B cell (primary cell): Measurements from ENCODE around the gene MED26. TPM values are rescaled to one million over a fixed set of nuclear protein-coding genes. Genes with fewer than 3 reads are reported as not detected.

Experiments
- ATAC-seq: fragments of 200-7000 bp; cut with Tn5 transposase; one replicate; pipeline ENCODE4 v1.10.0; 2021; ENCODE audit warnings: low read depth, mild to moderate bottlenecking, moderate number of reproducible peaks, moderate library complexity
- CTCF ChIA-PET: fragments of 350-600 bp; sonication (Branson Sonifier 250); formaldehyde crosslinking; loops from one replicate; lab custom pipeline; 2021; ENCODE audit warnings: antibody characterized with exemption, inconsistent platforms; lab: Charles Lee
- POLR2A ChIA-PET: fragments of 350-600 bp; sonication (Branson Sonifier 250); formaldehyde crosslinking; loops from one replicate; lab custom pipeline; 2021; ENCODE audit warnings: antibody characterized with exemption; lab: Charles Lee
- DNase-seq: peaks from one replicate; pipeline ENCODE4 v3.0.0; 2013
- H2AFZ ChIP-seq: 2 replicates; pipeline ENCODE4 v1.6.1; 2012; ENCODE audit warnings: mild to moderate bottlenecking, low read depth, low read length; ENCODE audit not compliant: insufficient read depth, poor library complexity, severe bottlenecking
- H3K27ac ChIP-seq, 2 donors: 1 replicate in 1 of 2; 2 replicates in 1 of 2; pipeline ENCODE4 v1.5.1; 2012 to 2013; ENCODE audit warnings: low read length in 2 of 2, mild to moderate bottlenecking in 2 of 2, moderate library complexity in 1 of 2
- H3K27me3 ChIP-seq, 4 experiments: fragments of 200-600 bp in 1 of 4; sonication (generic) in 1 of 4; replicated peaks in 1 of 4; 1 replicate in 2 of 4; 2 replicates in 2 of 4; pipeline versions ENCODE4 v1.6.1 to v1.7.0; 2013 to 2016; ENCODE audit warnings: low read length in 3 of 4, mild to moderate bottlenecking in 2 of 4, mixed read lengths in 1 of 4, moderate library complexity in 1 of 4; ENCODE audit not compliant: insufficient read depth in 4 of 4, control insufficient read depth in 3 of 4; ENCODE audit errors: control extremely low read depth in 1 of 4
- H3K36me3 ChIP-seq, 2 experiments: replicated peaks in 1 of 2; 1 replicate in 1 of 2; 2 replicates in 1 of 2; pipeline versions ENCODE4 v1.6.1 to v1.7.1; 2013; ENCODE audit warnings: low read length in 1 of 2; ENCODE audit not compliant: insufficient read depth in 2 of 2, control insufficient read depth in 1 of 2; ENCODE audit errors: control extremely low read depth in 1 of 2, extremely low read depth in 1 of 2
- H3K4me1 ChIP-seq, 2 donors: fragments of 200-600 bp in 1 of 2; sonication (generic) in 1 of 2; 1 replicate in 1 of 2; 2 replicates in 1 of 2; pipeline versions ENCODE4 v1.5.1 to v1.6.1; 2013 to 2017; ENCODE audit warnings: low read length in 2 of 2; ENCODE audit not compliant: control insufficient read depth in 2 of 2, insufficient read depth in 2 of 2
- H3K4me2 ChIP-seq: replicated peaks from 2 replicates; pipeline ENCODE3; 2012; ENCODE audit warnings: mild to moderate bottlenecking, low read depth, low read length; ENCODE audit not compliant: poor library complexity, severe bottlenecking
- H3K4me3 ChIP-seq, 5 experiments: fragments of 200-600 bp in 1 of 5; sonication (generic) in 1 of 5; 1 replicate in 3 of 5; 2 replicates in 2 of 5; pipeline versions ENCODE4 v1.5.1 to v1.7.0; 2011 to 2016; ENCODE audit warnings: low read length in 4 of 5, mild to moderate bottlenecking in 4 of 5, low read depth in 2 of 5, control low read depth in 1 of 5, moderate library complexity in 1 of 5; ENCODE audit not compliant: insufficient read depth in 1 of 5; ENCODE audit errors: control extremely low read depth in 1 of 5, extremely low read depth in 1 of 5
- H3K79me2 ChIP-seq: fragments of 200-600 bp; sonication (generic); one replicate; pipeline ENCODE4 v1.6.0; 2016; ENCODE audit warnings: low read length; ENCODE audit not compliant: control insufficient read depth, insufficient read depth
- H3K9ac ChIP-seq: fragments of 200-600 bp; sonication (generic); 2 replicates; pipeline ENCODE4 v1.6.1; 2017; ENCODE audit warnings: mild to moderate bottlenecking, low read length, moderate library complexity
- H3K9me3 ChIP-seq, 3 donors: one replicate each; pipeline versions ENCODE4 v1.6.1 to v1.7.1; 2013; ENCODE audit warnings: low read length in 2 of 3; ENCODE audit not compliant: control insufficient read depth in 2 of 3, insufficient read depth in 1 of 3; ENCODE audit errors: control extremely low read depth in 1 of 3
- H4K20me1 ChIP-seq: 2 replicates; pipeline ENCODE4 v1.6.0; 2012; ENCODE audit warnings: mild to moderate bottlenecking, low read length; ENCODE audit not compliant: insufficient read depth, control insufficient read depth, poor library complexity, severe bottlenecking
- H3K27ac Mint-ChIP-seq: one replicate; pipeline ENCODE4 v1.8.0; 2021; ENCODE audit warnings: mixed read lengths
- H3K27me3 Mint-ChIP-seq: one replicate; pipeline ENCODE4 v1.8.0; 2021; ENCODE audit warnings: mixed read lengths
- H3K4me1 Mint-ChIP-seq: one replicate; pipeline ENCODE4 v1.8.0; 2021; ENCODE audit warnings: mixed read lengths
- H3K4me3 Mint-ChIP-seq: one replicate; pipeline ENCODE4 v1.8.0; 2021; ENCODE audit warnings: mixed read lengths
- H3K9me3 Mint-ChIP-seq: one replicate; pipeline ENCODE4 v1.8.0; 2022; ENCODE audit warnings: mixed read lengths; ENCODE audit not compliant: insufficient read depth
- EZH2 ChIP-seq: IDR thresholded peaks from 2 replicates; pipeline ENCODE4 v1.6.1; 2012; ENCODE audit warnings: borderline replicate concordance, low read depth, mild to moderate bottlenecking, moderate library complexity, low read length; ENCODE audit not compliant: insufficient read depth, poor library complexity, severe bottlenecking
- WGBS: methylation state at CpG from one replicate; pipeline ENCODE4 v1.1.5; 2013; ENCODE audit warnings: missing lambda C conversion rate; ENCODE audit not compliant: insufficient coverage; 5-methylcytosine and 5-hydroxymethylcytosine counted together
- intact Hi-C: fragments of 100-400 bp; cut with micrococcal nuclease; formaldehyde crosslinking; loops from one replicate; pipeline ENCODE4 v1.10.0; 2022
- polyA minus RNA-seq: library from RNA; depleted of rRNA, polyadenylated mRNA; stranded (reverse); fragments of >200 nt; gene quantifications from 2 replicates; pipeline ENCODE4 v1.2.3, GENCODE V29; 2012
- polyA plus RNA-seq: library from polyadenylated mRNA; depleted of rRNA; stranded (reverse); fragments of >200 nt; gene quantifications from 2 replicates; pipeline ENCODE4 v1.2.3, GENCODE V29; 2012
- total RNA-seq, 2 donors: library from RNA; stranded (reverse); fragments of 120-200 nt in 1 of 2; gene quantifications; 1 replicate in 1 of 2; 2 replicates in 1 of 2; pipeline versions ENCODE4 v1.2.3 to v1.2.4, GENCODE V29; 2013 to 2022
- TF ChIP-seq, protein P1 (sequence below): fragments of 200-600 bp; IDR thresholded peaks from one replicate; pipeline ENCODE4 v1.8.0; 2022; ENCODE audit warnings: antibody characterized with exemption, mild to moderate bottlenecking

The MED26 gene
- total RNA-seq (32.2 and 33.6 TPM in 2 replicates), polyA plus RNA-seq (15.6 and 21.0 TPM in 2 replicates), polyA minus RNA-seq (31.7 and 42.4 TPM in 2 replicates)
- total RNA-seq (2013): 12.9 TPM

- Mint-ChIP-seq H3K9me3 (no peaks in the 10 kb centered on the region), H3K4me3 (peak within 1 kb of the TSS; percentile 97), H3K27me3 (no peaks in the 10 kb centered on the region), H3K4me1 (peaks cover 53% of the 10 kb centered on the region), H3K27ac (peak within 1 kb of the TSS; percentile 98)
- peak within 1 kb of the TSS; percentile 96 for H2AFZ ChIP-seq
- H3K79me2 ChIP-seq: peaks cover 68% of the 10 kb centered on the region
- peaks cover 23 to 27% of the 10 kb centered on the region in 2 donors for H3K4me1 ChIP-seq
- peak within 1 kb of the TSS; percentile 95 for H3K9ac ChIP-seq
- peaks cover 0 to 40% of the 10 kb centered on the region in 2 experiments for H3K36me3 ChIP-seq
- H3K4me2 ChIP-seq: peak within 1 kb of the TSS; percentile 100
- peaks cover 43% of the 10 kb centered on the region for H4K20me1 ChIP-seq
- CTCF ChIA-PET: interaction anchor here (1.0 to 2.9 kb wide), 8 partner anchors 10 to 44 kb away, joined by 3 to 12 read pairs (median 5); partner anchors contain the start of genes SMIM7 and TMEM38A
- intact Hi-C loops: loop anchor here (1.0 kb wide), 5 partner anchors 32 to 132 kb away; partner anchors contain the start of genes C19orf44, CALR3, CHERP and SLC35E1
- WGBS: under 1% methylated on average over 98 of the region's 98 CpGs
- POLR2A ChIA-PET: interaction anchor here (0.5 to 3.5 kb wide), 11 partner anchors 10 to 1395 kb away, joined by 3 to 43 read pairs (median 3); partner anchors contain the start of genes SMIM7 and TMEM38A
- H3K9me3 ChIP-seq: peaks cover 0 to 4% (median 0%) of the 10 kb centered on the region in 3 donors
- no peak for TF ChIP-seq EZH2
- TF ChIP-seq, protein P1, sequence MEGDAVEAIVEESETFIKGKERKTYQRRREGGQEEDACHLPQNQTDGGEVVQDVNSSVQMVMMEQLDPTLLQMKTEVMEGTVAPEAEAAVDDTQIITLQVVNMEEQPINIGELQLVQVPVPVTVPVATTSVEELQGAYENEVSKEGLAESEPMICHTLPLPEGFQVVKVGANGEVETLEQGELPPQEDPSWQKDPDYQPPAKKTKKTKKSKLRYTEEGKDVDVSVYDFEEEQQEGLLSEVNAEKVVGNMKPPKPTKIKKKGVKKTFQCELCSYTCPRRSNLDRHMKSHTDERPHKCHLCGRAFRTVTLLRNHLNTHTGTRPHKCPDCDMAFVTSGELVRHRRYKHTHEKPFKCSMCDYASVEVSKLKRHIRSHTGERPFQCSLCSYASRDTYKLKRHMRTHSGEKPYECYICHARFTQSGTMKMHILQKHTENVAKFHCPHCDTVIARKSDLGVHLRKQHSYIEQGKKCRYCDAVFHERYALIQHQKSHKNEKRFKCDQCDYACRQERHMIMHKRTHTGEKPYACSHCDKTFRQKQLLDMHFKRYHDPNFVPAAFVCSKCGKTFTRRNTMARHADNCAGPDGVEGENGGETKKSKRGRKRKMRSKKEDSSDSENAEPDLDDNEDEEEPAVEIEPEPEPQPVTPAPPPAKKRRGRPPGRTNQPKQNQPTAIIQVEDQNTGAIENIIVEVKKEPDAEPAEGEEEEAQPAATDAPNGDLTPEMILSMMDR: no peak
- peak within 1 kb of the TSS; percentile 18 to 93 (median 87) for H3K4me3 ChIP-seq
- DNase-seq (peak; percentile 97), ATAC-seq (peak; percentile 93)
- peak within 1 kb of the TSS; percentile 87 to 93 for H3K27ac ChIP-seq
- H3K27me3 ChIP-seq: no peaks in the 10 kb centered on the region
Observed at GRCh38 chr19:16628183-16628983, at the start of gene MED26. TSS of gene MED26 (minus strand) at chr19:16628204. CDS start at chr19:16627943, 261 bp downstream.
